Breast epithelium (tissue), 3 donors: ENCODE results near the gene TES.

Experiments
- CTCF ChIP-seq, 3 donors: fragments of 450-650 bp; IDR thresholded peaks; one replicate each; pipeline ENCODE4 v1.5.1; 2016 to 2017; ENCODE audit warnings: antibody characterized with exemption in 3 of 3, mild to moderate bottlenecking in 3 of 3, moderate library complexity in 3 of 3
- POLR2A ChIP-seq: fragments of 450-650 bp; IDR thresholded peaks from one replicate; pipeline ENCODE4 v1.6.1; 2016; ENCODE audit warnings: antibody characterized with exemption, mild to moderate bottlenecking, moderate library complexity
- POLR2AphosphoS5 ChIP-seq, 3 donors: sonication (generic); formaldehyde crosslinking; IDR thresholded peaks; one replicate each; pipeline ENCODE4 v1.6.1; 2017; ENCODE audit warnings: antibody characterized with exemption in 3 of 3

GRCh38 chr7:116298055-116298454, 87.7 kb downstream of the TES start:
- TF ChIP-seq CTCF (IDR thresholded peaks at IDR 0.05) (no peak), POLR2AphosphoS5 (IDR thresholded peaks at IDR 0.05) (no peak), POLR2A (no peak)
